Measurements from ENCODE around the gene CHCHD6.

Gene CHCHD6

DNA sequence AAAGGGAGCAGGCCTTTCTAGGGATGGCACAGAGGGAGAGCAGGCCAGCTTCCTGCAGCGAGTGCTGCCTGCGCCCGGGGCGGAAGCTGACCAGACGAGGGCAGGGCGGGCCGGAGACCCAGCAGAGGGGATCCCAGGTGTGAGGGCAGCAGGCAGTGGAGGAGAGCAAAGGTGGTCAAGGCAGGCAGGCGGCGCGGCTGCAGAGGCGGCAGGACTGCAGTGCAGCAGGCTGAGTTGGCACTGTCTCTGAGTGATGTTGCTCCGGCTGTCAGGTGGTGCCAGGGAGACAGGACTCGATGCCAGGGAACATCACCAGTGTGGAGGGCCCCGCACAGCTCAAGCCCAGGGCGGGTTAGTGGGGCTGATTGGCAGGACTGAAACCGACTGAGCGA lies 256.6 kb downstream of the CHCHD6 start:
- 87 to 88% methylated on average over 17 of the region's 17 CpGs for WGBS, 2 experiments
- H3K36me3 ChIP-seq (ENCODE audit: control insufficient read depth, insufficient read depth, low read length) = no peaks in the 10 kb centered on the region
- H3K27ac ChIP-seq (ENCODE audit: insufficient read depth, low read depth, low read length, poor library complexity, severe bottlenecking) = no peak overlapping the region
- no peaks in the 10 kb centered on the region for H3K27me3 ChIP-seq (ENCODE audit: control insufficient read depth, insufficient read depth, low read length, poor library complexity, severe bottlenecking)
- peaks cover 16% of the 10 kb centered on the region for H3K4me1 ChIP-seq (ENCODE audit: control insufficient read depth, insufficient read depth, low read length)
- H3K9me3 ChIP-seq (ENCODE audit: control insufficient read depth, low read length) = no peaks in the 10 kb centered on the region
- no peak overlapping the region for H3K4me3 ChIP-seq (ENCODE audit: insufficient read depth, low read depth, low read length)

- H3K27ac ChIP-seq (ENCODE audit: insufficient read depth, low read depth, low read length, poor library complexity, severe bottlenecking) = no peak overlapping the region
- no peaks in the 10 kb centered on the region for H3K9me3 ChIP-seq (ENCODE audit: control insufficient read depth, low read length)
- peaks cover 16% of the 10 kb centered on the region for H3K4me1 ChIP-seq (ENCODE audit: control insufficient read depth, insufficient read depth, low read length)
- H3K27me3 ChIP-seq (ENCODE audit: control insufficient read depth, insufficient read depth, low read length, poor library complexity, severe bottlenecking) = no peaks in the 10 kb centered on the region
- 94% methylated on average over 8 of the region's 8 CpGs for WGBS, 2 experiments
- no peaks in the 10 kb centered on the region for H3K36me3 ChIP-seq (ENCODE audit: control insufficient read depth, insufficient read depth, low read length)
- no peak overlapping the region for H3K4me3 ChIP-seq (ENCODE audit: insufficient read depth, low read depth, low read length)
Observed at GRCh38 chr3:126961191-126961790, 257.3 kb downstream of the CHCHD6 start.

DNA sequence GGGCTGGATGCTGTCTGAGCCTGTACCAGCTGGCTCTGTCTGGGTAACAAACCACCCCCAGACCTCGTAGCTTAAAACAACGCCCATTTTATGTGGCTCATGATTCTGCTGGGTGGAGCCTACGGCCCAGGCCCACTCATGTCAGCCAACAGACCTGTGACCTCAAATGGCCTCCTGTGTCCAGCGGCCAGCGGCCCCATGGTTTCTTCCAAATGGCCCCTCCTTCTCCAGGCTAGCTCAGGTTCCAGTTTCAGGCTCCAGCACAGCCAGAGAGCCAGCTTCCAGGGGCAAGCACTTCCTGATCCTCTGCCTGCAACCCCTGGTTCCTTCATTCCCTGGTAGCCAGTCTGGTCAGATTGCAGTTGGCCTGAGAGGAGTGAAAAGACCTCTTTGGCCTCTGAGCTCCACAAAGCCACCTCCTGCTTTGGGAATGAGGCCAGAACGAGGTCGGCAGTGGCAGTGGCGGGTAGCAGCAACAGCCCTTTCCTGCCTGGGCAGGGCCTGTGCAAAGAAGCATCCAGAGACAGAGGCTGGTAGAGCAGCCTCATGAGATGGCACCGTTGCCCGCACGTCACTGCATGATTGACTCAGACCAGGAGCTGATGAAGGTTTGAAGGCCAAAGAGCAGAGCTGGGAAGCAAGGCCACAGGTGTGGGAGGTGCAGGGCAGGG lies 257.9 kb downstream of the CHCHD6 start:
- no peaks in the 10 kb centered on the region for H3K27me3 ChIP-seq (ENCODE audit: control insufficient read depth, insufficient read depth, low read length, poor library complexity, severe bottlenecking)
- peaks cover 16% of the 10 kb centered on the region for H3K4me1 ChIP-seq (ENCODE audit: control insufficient read depth, insufficient read depth, low read length)
- H3K9me3 ChIP-seq (ENCODE audit: control insufficient read depth, low read length) = no peaks in the 10 kb centered on the region
- no peak overlapping the region for H3K4me3 ChIP-seq (ENCODE audit: insufficient read depth, low read depth, low read length)
- no peaks in the 10 kb centered on the region for H3K36me3 ChIP-seq (ENCODE audit: control insufficient read depth, insufficient read depth, low read length)
- WGBS, 2 experiments = 94% methylated on average over 11 of the region's 11 CpGs
- H3K27ac ChIP-seq (ENCODE audit: insufficient read depth, low read depth, low read length, poor library complexity, severe bottlenecking) = no peak overlapping the region

DNA sequence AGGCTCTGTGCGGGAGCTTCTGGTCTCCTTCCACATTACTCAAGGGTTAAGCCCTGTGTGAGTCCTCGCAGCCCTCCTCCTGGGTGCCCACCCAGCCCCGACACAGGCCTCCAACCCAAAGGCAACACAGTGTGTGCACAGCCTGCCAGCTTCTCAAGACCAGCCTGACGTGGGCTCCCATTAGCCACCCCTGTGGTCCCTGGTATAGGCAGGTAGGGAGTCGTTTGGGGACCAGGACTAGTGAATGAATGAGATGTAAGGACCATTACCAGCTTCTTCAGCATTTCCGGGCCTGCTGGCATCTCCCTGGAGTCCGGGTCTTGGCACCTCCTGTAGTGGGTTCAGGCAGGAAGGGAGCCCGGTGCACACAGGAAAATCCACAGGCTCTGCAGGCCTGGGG lies 258.7 kb downstream of the CHCHD6 start:
- H3K36me3 ChIP-seq (ENCODE audit: control insufficient read depth, insufficient read depth, low read length) = no peaks in the 10 kb centered on the region
- H3K4me3 ChIP-seq (ENCODE audit: insufficient read depth, low read depth, low read length) = no peak overlapping the region
- WGBS, 2 experiments = 93 to 94% methylated on average over 8 of the region's 8 CpGs
- no peaks in the 10 kb centered on the region for H3K27me3 ChIP-seq (ENCODE audit: control insufficient read depth, insufficient read depth, low read length, poor library complexity, severe bottlenecking)
- H3K9me3 ChIP-seq (ENCODE audit: control insufficient read depth, low read length) = no peaks in the 10 kb centered on the region
- H3K27ac ChIP-seq (ENCODE audit: insufficient read depth, low read depth, low read length, poor library complexity, severe bottlenecking) = no peak overlapping the region
- peaks cover 16% of the 10 kb centered on the region for H3K4me1 ChIP-seq (ENCODE audit: control insufficient read depth, insufficient read depth, low read length)

DNA sequence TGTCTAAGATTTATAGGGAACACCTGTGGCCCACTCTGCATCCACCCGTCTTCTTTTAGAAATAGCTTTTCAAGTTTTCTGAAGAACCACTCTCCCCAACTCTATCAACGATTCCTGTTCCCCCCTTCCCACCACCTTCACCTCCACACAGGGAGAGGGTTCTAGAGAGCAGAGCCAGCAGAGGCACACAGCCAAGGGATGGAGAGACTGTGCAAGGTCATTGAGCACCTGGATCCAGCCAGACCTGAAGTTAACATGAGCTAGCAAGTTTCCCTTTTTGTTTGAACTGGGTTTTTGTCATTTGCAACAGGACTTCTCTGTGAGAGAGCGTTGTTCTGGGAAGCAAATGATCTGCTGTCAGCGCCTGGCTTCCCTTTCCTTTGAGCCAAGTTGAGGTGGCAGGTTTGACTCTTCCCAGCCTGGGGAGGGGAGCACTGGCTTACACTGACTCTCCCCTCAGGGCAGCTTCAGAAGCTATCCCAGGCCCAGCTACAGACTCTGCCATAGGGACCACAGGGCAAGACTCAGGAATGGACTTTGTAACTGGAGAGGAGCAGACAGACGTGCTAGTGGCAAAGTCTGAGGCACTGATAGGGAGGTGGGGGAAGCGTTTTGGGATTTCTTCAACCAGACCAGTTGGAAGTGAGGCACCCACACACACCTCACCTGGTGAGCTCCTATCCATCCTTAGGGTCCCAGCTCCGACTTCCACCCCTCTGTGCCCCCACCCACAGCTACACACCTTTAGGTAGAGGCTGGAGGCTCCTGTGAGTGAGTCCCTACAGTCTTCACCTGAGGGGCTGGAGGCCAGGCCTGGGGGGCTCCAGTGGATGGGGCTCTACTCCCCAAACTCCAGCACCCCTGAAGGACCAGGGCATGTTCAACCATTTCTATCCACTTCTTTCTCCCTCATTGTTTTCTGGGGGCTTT lies 259.5 kb downstream of the CHCHD6 start:
- 93 to 95% methylated on average over 7 of the region's 7 CpGs for WGBS, 2 experiments
- peaks cover 21% of the 10 kb centered on the region for H3K4me1 ChIP-seq (ENCODE audit: control insufficient read depth, insufficient read depth, low read length)
- H3K27ac ChIP-seq (ENCODE audit: insufficient read depth, low read depth, low read length, poor library complexity, severe bottlenecking) = no peak overlapping the region

GRCh38 chr3:126964261-126964660 lies 260.2 kb downstream of the CHCHD6 start:
- Histone ChIP-seq H3K27me3 (ENCODE audit: control insufficient read depth, insufficient read depth, low read length, poor library complexity, severe bottlenecking) (no peaks in the 10 kb centered on the region), H3K4me1 (ENCODE audit: control insufficient read depth, insufficient read depth, low read length) (peaks cover 28% of the 10 kb centered on the region), H3K9me3 (ENCODE audit: control insufficient read depth, low read length) (no peaks in the 10 kb centered on the region), H3K27ac (ENCODE audit: insufficient read depth, low read depth, low read length, poor library complexity, severe bottlenecking) (no peak overlapping the region), H3K4me3 (ENCODE audit: insufficient read depth, low read depth, low read length) (no peak overlapping the region), H3K36me3 (ENCODE audit: control insufficient read depth, insufficient read depth, low read length) (no peaks in the 10 kb centered on the region)
- 87 to 88% methylated on average over 7 of the region's 7 CpGs for WGBS, 2 experiments

More for the DNA sequence above, 259.5 kb downstream of the CHCHD6 start:
- H3K27me3 ChIP-seq (ENCODE audit: control insufficient read depth, insufficient read depth, low read length, poor library complexity, severe bottlenecking) = no peaks in the 10 kb centered on the region
- no peak overlapping the region for H3K4me3 ChIP-seq (ENCODE audit: insufficient read depth, low read depth, low read length)
- H3K36me3 ChIP-seq (ENCODE audit: control insufficient read depth, insufficient read depth, low read length) = no peaks in the 10 kb centered on the region
- H3K9me3 ChIP-seq (ENCODE audit: control insufficient read depth, low read length) = no peaks in the 10 kb centered on the region

- H3K4me3 ChIP-seq (ENCODE audit: insufficient read depth, low read depth, low read length) = no peak overlapping the region
- 84 to 89% methylated on average over 10 of the region's 10 CpGs for WGBS, 2 experiments
- H3K4me1 ChIP-seq (ENCODE audit: control insufficient read depth, insufficient read depth, low read length) = peaks cover 30% of the 10 kb centered on the region
- no peaks in the 10 kb centered on the region for H3K36me3 ChIP-seq (ENCODE audit: control insufficient read depth, insufficient read depth, low read length)
- H3K27ac ChIP-seq (ENCODE audit: insufficient read depth, low read depth, low read length, poor library complexity, severe bottlenecking) = no peak overlapping the region
- H3K9me3 ChIP-seq (ENCODE audit: control insufficient read depth, low read length) = no peaks in the 10 kb centered on the region
- no peaks in the 10 kb centered on the region for H3K27me3 ChIP-seq (ENCODE audit: control insufficient read depth, insufficient read depth, low read length, poor library complexity, severe bottlenecking)
Observed at GRCh38 chr3:126964950-126965349, 260.9 kb downstream of the CHCHD6 start.

- no peak overlapping the region for H3K4me3 ChIP-seq (ENCODE audit: insufficient read depth, low read depth, low read length)
- H3K4me1 ChIP-seq (ENCODE audit: control insufficient read depth, insufficient read depth, low read length) = peaks cover 23% of the 10 kb centered on the region
- H3K27me3 ChIP-seq (ENCODE audit: control insufficient read depth, insufficient read depth, low read length, poor library complexity, severe bottlenecking) = no peaks in the 10 kb centered on the region
- no peak overlapping the region for H3K27ac ChIP-seq (ENCODE audit: insufficient read depth, low read depth, low read length, poor library complexity, severe bottlenecking)
- 93% methylated on average over 9 of the region's 9 CpGs for WGBS, 2 experiments
- no peaks in the 10 kb centered on the region for H3K36me3 ChIP-seq (ENCODE audit: control insufficient read depth, insufficient read depth, low read length)
- no peaks in the 10 kb centered on the region for H3K9me3 ChIP-seq (ENCODE audit: control insufficient read depth, low read length)
Observed at GRCh38 chr3:126965526-126966080, 261.6 kb downstream of the CHCHD6 start.

DNA sequence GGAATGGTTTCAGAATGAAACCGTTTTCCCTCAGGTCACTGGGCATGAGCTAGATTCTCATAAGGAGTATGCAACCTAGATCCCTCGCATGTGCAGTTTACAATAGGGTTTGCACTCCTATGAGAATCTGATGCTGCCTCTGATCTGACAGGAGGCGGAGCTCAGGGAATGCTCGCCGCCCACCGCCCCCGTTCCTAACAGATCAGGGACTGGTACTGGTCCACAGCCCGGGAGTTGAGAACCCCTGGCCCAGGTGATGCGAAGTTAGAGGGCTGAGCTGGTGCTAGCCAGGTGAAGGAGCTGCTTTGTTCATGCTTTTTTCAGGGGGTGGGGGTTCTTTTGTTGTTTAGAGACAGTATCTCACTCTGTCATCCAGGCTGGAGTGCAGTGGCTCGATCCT lies 263.3 kb downstream of the CHCHD6 start:
- no peak overlapping the region for H3K4me3 ChIP-seq (ENCODE audit: insufficient read depth, low read depth, low read length)
- 90 to 91% methylated on average over 10 of the region's 10 CpGs for WGBS, 2 experiments

More for the DNA sequence above, 263.3 kb downstream of the CHCHD6 start:
- Histone ChIP-seq H3K36me3 (ENCODE audit: control insufficient read depth, insufficient read depth, low read length) (no peaks in the 10 kb centered on the region), H3K27me3 (ENCODE audit: control insufficient read depth, insufficient read depth, low read length, poor library complexity, severe bottlenecking) (no peaks in the 10 kb centered on the region), H3K27ac (ENCODE audit: insufficient read depth, low read depth, low read length, poor library complexity, severe bottlenecking) (no peak overlapping the region), H3K9me3 (ENCODE audit: control insufficient read depth, low read length) (no peaks in the 10 kb centered on the region), H3K4me1 (ENCODE audit: control insufficient read depth, insufficient read depth, low read length) (peaks cover 23% of the 10 kb centered on the region)

Measured in ectodermal cell (in vitro differentiated cells).